GM12801 (cell line): Measurements from ENCODE around the gene MAB21L2.

Experiments
- CTCF ChIP-seq: IDR thresholded peaks from one replicate; pipeline ENCODE4 v1.5.1; 2011; ENCODE audit warnings: control low read depth; ENCODE audit not compliant: insufficient read length; ENCODE audit errors: extremely low read depth

MAB21L2 gene

GRCh38 chr4:150585611-150586010, 3.7 kb downstream of the MAB21L2 start:
- no peak for TF ChIP-seq CTCF

GRCh38 chr4:150586162-150586810, 4.3 kb downstream of the MAB21L2 start:
- TF ChIP-seq CTCF, result no peak

- no peak for TF ChIP-seq CTCF
Measured at GRCh38 chr4:150588316-150588715, 6.4 kb downstream of the MAB21L2 start.

GRCh38 chr4:150589157-150589556, 7.2 kb downstream of the MAB21L2 start:
- no peak for TF ChIP-seq CTCF

- no peak for TF ChIP-seq CTCF
Measured at GRCh38 chr4:150590631-150591030, 8.7 kb downstream of the MAB21L2 start.

- TF ChIP-seq CTCF, result no peak
Measured at GRCh38 chr4:150591406-150591805, 9.5 kb downstream of the MAB21L2 start.

- no peak for TF ChIP-seq CTCF
Measured at GRCh38 chr4:150591904-150592303, 10.0 kb downstream of the MAB21L2 start.
